ENCODE results near the gene SST. TPM values are rescaled to one million over a fixed set of nuclear protein-coding genes. Genes with fewer than 3 reads are reported as not detected.

Gene SST
- total and polyA plus RNA-seq, 8 donors: 0.46 to 2.1 (median 0.65) TPM; not detected in 2

GRCh38 chr3:187639927-187640568, 30.1 kb downstream of the SST start:
- no peak for DNase-seq
- Histone ChIP-seq H3K27ac (no peak overlapping the region), H3K36me3 (no peaks in the 10 kb centered on the region), H3K9me3 (no peaks in the 10 kb centered on the region), H3K4me3 (no peak overlapping the region), H3K4me1 (no peaks in the 10 kb centered on the region), H3K27me3 (peaks cover 0 to 22% of the 10 kb centered on the region in 2 donors)
- TF ChIP-seq CTCF (IDR thresholded peaks at IDR 0.05): no peak
- intact Hi-C loops (cut with DNase I): no loop called here
- no peak for ATAC-seq

- Histone ChIP-seq H3K4me1 (no peaks in the 10 kb centered on the region), H3K4me3 (no peak overlapping the region), H3K27me3 (peaks cover 0 to 11% of the 10 kb centered on the region in 2 donors), H3K27ac (no peak overlapping the region), H3K36me3 (no peaks in the 10 kb centered on the region), H3K9me3 (peaks cover 0 to 11% of the 10 kb centered on the region in 2 donors)
- intact Hi-C loops (cut with DNase I): no loop called here
- no peak for DNase-seq
- TF ChIP-seq CTCF (IDR thresholded peaks at IDR 0.05): no peak
- ATAC-seq: no peak
Observed at GRCh38 chr3:187636528-187636927, 33.7 kb downstream of the SST start.

- Histone ChIP-seq H3K27me3 (no peaks in the 10 kb centered on the region), H3K27ac (no peak overlapping the region), H3K36me3 (no peaks in the 10 kb centered on the region), H3K9me3 (peaks cover 0 to 11% of the 10 kb centered on the region in 2 donors), H3K4me1 (no peaks in the 10 kb centered on the region), H3K4me3 (no peak overlapping the region)
- TF ChIP-seq CTCF (IDR thresholded peaks at IDR 0.05): no peak
- intact Hi-C loops (cut with DNase I): no loop called here
- DNase-seq (no peak), ATAC-seq (no peak)
Observed at GRCh38 chr3:187630404-187630803, 39.8 kb downstream of the SST start.

GRCh38 chr3:187629711-187630110, 40.5 kb downstream of the SST start:
- no peaks in the 10 kb centered on the region for H3K36me3 ChIP-seq
- H3K4me1 ChIP-seq: no peaks in the 10 kb centered on the region
- H3K27ac ChIP-seq: no peak overlapping the region
- DNase-seq: no peak
- no peak for ATAC-seq
- intact Hi-C loops (cut with DNase I): no loop called here
- peaks cover 0 to 8% of the 10 kb centered on the region in 2 donors for H3K9me3 ChIP-seq
- TF ChIP-seq CTCF (IDR thresholded peaks at IDR 0.05): no peak
- H3K27me3 ChIP-seq: peaks cover 0 to under 1% of the 10 kb centered on the region in 2 donors
- no peak overlapping the region for H3K4me3 ChIP-seq

- no peak for ATAC-seq
- no peak overlapping the region for H3K4me3 ChIP-seq
- TF ChIP-seq CTCF (IDR thresholded peaks at IDR 0.05): no peak
- no peak overlapping the region for H3K27ac ChIP-seq
- H3K9me3 ChIP-seq: no peaks in the 10 kb centered on the region
- no peaks in the 10 kb centered on the region for H3K4me1 ChIP-seq
- peaks cover 0 to 14% of the 10 kb centered on the region in 2 donors for H3K27me3 ChIP-seq
- DNase-seq: no peak
- intact Hi-C loops (cut with DNase I): no loop called here
- H3K36me3 ChIP-seq: no peaks in the 10 kb centered on the region
Observed at GRCh38 chr3:187628169-187628568, 42.0 kb downstream of the SST start.
